ENCODE measurements around the gene ALPK1.
"Not testable (repeated sequence)": the region's sequence is repeated elsewhere in the genome, so short reads cannot be mapped to it uniquely, and the experiment has no call there.

ALPK1 gene

GRCh38 chr4:112472318-112472717 lies 175.1 kb downstream of the ALPK1 start:
- DNase-seq = no peak

- DNase-seq = no peak
These were observed 176.8 kb downstream of the ALPK1 start for GRCh38 chr4:112473985-112474384.

GRCh38 chr4:112485930-112486329 lies 188.8 kb downstream of the ALPK1 start:
- no peak for DNase-seq

- not testable (repeated sequence) for DNase-seq
These were observed 193.6 kb downstream of the ALPK1 start for GRCh38 chr4:112490808-112491207.
